Transverse colon (tissue), 4 donors: ENCODE data around the gene RPS6KA4. TPM values are rescaled to one million over a fixed set of nuclear protein-coding genes. Genes with fewer than 3 reads are reported as not detected.

ENCODE experiments used
- DNase-seq: peaks from one replicate; pipeline ENCODE4 v3.0.0-alpha.2; 2019
- H3K27ac ChIP-seq, 4 donors: fragments of 200-600 bp; sonication (generic); 2 replicates each; pipeline ENCODE4 v1.5.1; 2016 to 2018; ENCODE audit warnings: inconsistent platforms in 4 of 4
- H3K27me3 ChIP-seq: fragments of 200-600 bp; sonication (generic); 2 replicates; pipeline ENCODE4 v1.5.1; 2017; ENCODE audit warnings: inconsistent platforms
- H3K36me3 ChIP-seq, 4 donors: fragments of 200-600 bp; sonication (generic); 2 replicates each; pipeline ENCODE4 v1.5.1; 2017 to 2019; ENCODE audit warnings: inconsistent platforms in 4 of 4
- H3K4me1 ChIP-seq, 4 donors: fragments of 200-600 bp; sonication (generic); 2 replicates each; pipeline ENCODE4 v1.5.1; 2017 to 2020; ENCODE audit warnings: inconsistent platforms in 4 of 4
- H3K4me3 ChIP-seq, 4 donors: fragments of 200-600 bp; sonication (generic); 1 replicate in 1 of 4; 2 replicates in 3 of 4; pipeline versions ENCODE4 v1.5.1 to v1.6.1; 2017 to 2019; ENCODE audit warnings: inconsistent platforms in 4 of 4
- H3K9me3 ChIP-seq, 2 donors: fragments of 200-600 bp; sonication (generic); 2 replicates each; pipeline ENCODE4 v1.5.1; 2017 to 2019; ENCODE audit warnings: inconsistent platforms in 2 of 2
- CTCF ChIP-seq, 5 experiments: fragments of 200-600 bp in 3 of 5; fragments of 450-650 bp in 2 of 5; sonication (generic) in 3 of 5; IDR thresholded peaks; 1 replicate in 2 of 5; 2 replicates in 3 of 5; pipeline ENCODE4 v1.5.1; 2016 to 2017; ENCODE audit warnings: antibody characterized with exemption in 5 of 5, inconsistent platforms in 3 of 5, mild to moderate bottlenecking in 2 of 5, moderate library complexity in 1 of 5
- EP300 ChIP-seq: sonication (generic); formaldehyde crosslinking; IDR thresholded peaks from one replicate; pipeline ENCODE4 v1.6.1; 2017; ENCODE audit warnings: antibody characterized with exemption, low read depth
- POLR2A ChIP-seq: fragments of 450-650 bp; IDR thresholded peaks from one replicate; pipeline ENCODE4 v1.6.1; 2016; ENCODE audit warnings: antibody characterized with exemption, mild to moderate bottlenecking, moderate library complexity
- POLR2AphosphoS5 ChIP-seq, 3 donors: sonication (generic); formaldehyde crosslinking; IDR thresholded peaks; one replicate each; pipeline ENCODE4 v1.6.1; 2016; ENCODE audit warnings: antibody characterized with exemption in 3 of 3
- WGBS, 2 donors: methylation state at CpG; one replicate each; pipeline ENCODE4 v1.1.5; 2018; ENCODE audit warnings: low coverage in 1 of 2; 5-methylcytosine and 5-hydroxymethylcytosine counted together
- in situ Hi-C, 4 donors: fragments of 200-750 bp; cut with MboI; loops; one replicate each; pipeline versions ENCODE4 v1.15.0 to v1.15.1; 2017; ENCODE audit warnings: low sequenced_read_pairs in 3 of 4, low pct_ligation_motif_present in 1 of 4, low pct_unique_long_range_greater_than_20kb in 1 of 4
- intact Hi-C: fragments of 100-400 bp; cut with DNase I; formaldehyde crosslinking; loops from one replicate; pipeline ENCODE4 v1.15.1; 2023; ENCODE audit warnings: low total_unique reads
- total RNA-seq, 4 donors: library from RNA; depleted of rRNA; stranded (reverse); fragments of >200 nt; gene quantifications; one replicate each; pipeline ENCODE4 v1.1.0, GENCODE V29; 2016

The RPS6KA4 gene
- total RNA-seq, 4 donors from 2014 or later, result 14.5 to 86.0 (median 34.5) TPM

- Histone ChIP-seq H3K27ac (peak within 1 kb of the TSS; percentile 95 to 99 (median 96)), H3K4me1 (peaks cover 4 to 55% (median 43%) of the 10 kb centered on the region in 4 donors), H3K27me3 (no peaks in the 10 kb centered on the region), H3K9me3 (no peaks in the 10 kb centered on the region), H3K36me3 (peaks cover 0 to 11% (median 3%) of the 10 kb centered on the region in 4 donors), H3K4me3 (peak within 1 kb of the TSS; percentile 51 to 91 (median 72))
- intact Hi-C loops (no loop called here), in situ Hi-C loops (no loop called here)
- TF ChIP-seq POLR2A (peak; percentile 96), POLR2AphosphoS5 (IDR thresholded peaks at IDR 0.05) (peak; percentile 96), CTCF (IDR thresholded peaks at IDR 0.05) (peak in 4 of 5 experiments; percentile 19 to 73 (median 34)), EP300 (no peak)
- DNase-seq, result peak; percentile 97
- WGBS, 2 donors, result 0% methylated on average over 6 to 47 of the region's 61 CpGs
Measured at GRCh38 chr11:64317961-64318765, 40.8 kb upstream of the RPS6KA4 start, which contains the start of gene PRDX5. Gene PRDX5 (plus strand): TSS chr11:64318121. CDS start chr11:64318216, 95 bp downstream.

GRCh38 chr11:64318766-64319761, 39.9 kb upstream of the RPS6KA4 start:
- Histone ChIP-seq H3K4me1 (peaks cover 4 to 51% (median 41%) of the 10 kb centered on the region in 4 donors), H3K4me3 (peak overlapping the region; percentile 51 to 91 (median 72)), H3K36me3 (peaks cover 0 to 11% (median 3%) of the 10 kb centered on the region in 4 donors), H3K27ac (peak overlapping the region; percentile 95 to 99 (median 96)), H3K27me3 (no peaks in the 10 kb centered on the region), H3K9me3 (no peaks in the 10 kb centered on the region)
- WGBS, 2 donors, result 16 to 22% methylated on average over 12 to 18 of the region's 19 CpGs
- peak; percentile 41 for DNase-seq
- intact Hi-C loops, result no loop called here
- in situ Hi-C loops, result no loop called here
- TF ChIP-seq POLR2AphosphoS5 (IDR thresholded peaks at IDR 0.05) (no peak), EP300 (no peak), POLR2A (no peak), CTCF (IDR thresholded peaks at IDR 0.05) (no peak)

DNA sequence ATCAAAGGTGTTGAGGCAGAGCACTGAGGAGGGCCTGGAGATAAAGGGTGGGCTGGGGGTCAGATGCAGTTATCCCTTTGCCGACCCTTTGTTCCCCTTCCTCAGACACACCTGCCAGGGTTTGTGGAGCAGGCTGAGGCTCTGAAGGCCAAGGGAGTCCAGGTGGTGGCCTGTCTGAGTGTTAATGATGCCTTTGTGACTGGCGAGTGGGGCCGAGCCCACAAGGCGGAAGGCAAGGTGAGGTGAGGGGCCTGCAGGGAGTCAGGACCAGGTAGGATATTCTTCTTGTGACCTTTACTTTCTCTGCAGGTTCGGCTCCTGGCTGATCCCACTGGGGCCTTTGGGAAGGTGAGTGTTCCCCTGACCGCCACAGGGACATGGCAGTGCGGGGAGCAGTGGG, 38.4 kb upstream of the RPS6KA4 start:
- Histone ChIP-seq H3K4me1 (peaks cover 4 to 51% (median 41%) of the 10 kb centered on the region in 4 donors), H3K4me3 (no peak overlapping the region), H3K27me3 (no peaks in the 10 kb centered on the region), H3K9me3 (no peaks in the 10 kb centered on the region), H3K36me3 (no peaks in the 10 kb centered on the region), H3K27ac (peak overlapping the region; percentile 95 to 99 (median 96))
- TF ChIP-seq POLR2A, result no peak
- no peak for TF ChIP-seq POLR2AphosphoS5 (IDR thresholded peaks at IDR 0.05)
- no peak for TF ChIP-seq CTCF (IDR thresholded peaks at IDR 0.05)
- no peak for TF ChIP-seq EP300
- in situ Hi-C loops (no loop called here), intact Hi-C loops (no loop called here)
- WGBS, 2 donors, result 60% methylated on average over 7 of the region's 7 CpGs; no CpG with 5 or more reads in 1 of the 2 donors
- no peak for DNase-seq

DNA sequence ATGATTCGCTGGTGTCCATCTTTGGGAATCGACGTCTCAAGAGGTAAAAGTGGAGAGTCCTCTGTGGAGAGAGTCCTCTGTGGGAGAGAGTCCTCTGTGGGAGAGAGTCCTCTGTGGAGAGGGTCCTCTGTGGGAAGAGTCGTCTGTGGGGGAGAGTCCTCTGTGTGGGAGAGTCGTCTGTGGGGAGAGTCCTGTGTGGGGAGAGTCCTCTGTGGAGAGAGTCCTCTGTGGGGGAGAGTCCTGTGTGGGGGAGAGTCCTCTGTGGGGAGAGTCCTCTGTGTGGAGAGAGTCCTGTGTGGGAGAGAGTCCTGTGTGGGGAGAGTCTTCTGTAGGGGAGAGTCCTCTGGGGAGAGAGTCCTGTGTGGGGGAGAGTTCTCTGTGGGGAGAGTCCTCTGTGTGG, 37.9 kb upstream of the RPS6KA4 start:
- peaks cover 3 to 49% (median 40%) of the 10 kb centered on the region in 4 donors for H3K4me1 ChIP-seq
- 47% methylated on average over 5 of the region's 5 CpGs; no CpG with 5 or more reads in 1 of the 2 donors for WGBS, 2 donors

More for the DNA sequence above, 37.9 kb upstream of the RPS6KA4 start:
- peak overlapping the region; percentile 95 to 99 (median 96) for H3K27ac ChIP-seq
- no peaks in the 10 kb centered on the region for H3K27me3 ChIP-seq
- in situ Hi-C loops, result no loop called here
- no peak overlapping the region for H3K4me3 ChIP-seq
- TF ChIP-seq CTCF (IDR thresholded peaks at IDR 0.05) (no peak), POLR2A (no peak), POLR2AphosphoS5 (IDR thresholded peaks at IDR 0.05) (no peak), EP300 (no peak)
- intact Hi-C loops, result no loop called here
- H3K36me3 ChIP-seq, result no peaks in the 10 kb centered on the region
- no peaks in the 10 kb centered on the region for H3K9me3 ChIP-seq
- DNase-seq, result no peak
